Brain microvascular endothelial cell (primary cell): ENCODE data around the gene GTF3C5.
"Not testable (repeated sequence)": the region's sequence is repeated elsewhere in the genome, so short reads cannot be mapped to it uniquely, and the experiment has no call there.

Source experiments
- DNase-seq: peaks from one replicate; pipeline ENCODE4 v3.0.0-alpha.2; 2020
- H3K27ac ChIP-seq: fragments of 250-450 bp; sonication (Bioruptor Pico); 2 replicates; pipeline ENCODE4 v1.5.1; 2020; ENCODE audit warnings: mild to moderate bottlenecking, moderate library complexity
- H3K27me3 ChIP-seq: fragments of 250-450 bp; sonication (Bioruptor Pico); replicated peaks from 2 replicates; pipeline ENCODE4 v1.5.1; 2020; ENCODE audit warnings: mild to moderate bottlenecking
- H3K36me3 ChIP-seq: fragments of 250-450 bp; sonication (Bioruptor Pico); replicated peaks from 2 replicates; pipeline ENCODE4 v1.5.1; 2020; ENCODE audit warnings: mild to moderate bottlenecking
- H3K4me3 ChIP-seq: 2 replicates; pipeline ENCODE4 v1.5.1; 2011; ENCODE audit warnings: low read depth, mild to moderate bottlenecking, control low read depth, low read length, moderate library complexity
- in situ Hi-C: cut with HindIII; loops from 2 replicates; pipeline ENCODE4 v1.10.0; 2017; ENCODE audit warnings: low sequenced_read_pairs, low pct_ligation_motif_present
- TF ChIP-seq, protein P1 (sequence below): IDR thresholded peaks from 2 replicates; pipeline ENCODE4 v1.5.1; 2011; ENCODE audit warnings: low read depth, mild to moderate bottlenecking, moderate library complexity, low read length, control low read depth, inconsistent platforms; ENCODE audit errors: missing control alignments

The GTF3C5 gene

GRCh38 chr9:133090752-133091385 is 60.1 kb downstream of the GTF3C5 start:
- DNase-seq, result no peak
- no peak overlapping the region for H3K27ac ChIP-seq
- TF ChIP-seq, protein P1, sequence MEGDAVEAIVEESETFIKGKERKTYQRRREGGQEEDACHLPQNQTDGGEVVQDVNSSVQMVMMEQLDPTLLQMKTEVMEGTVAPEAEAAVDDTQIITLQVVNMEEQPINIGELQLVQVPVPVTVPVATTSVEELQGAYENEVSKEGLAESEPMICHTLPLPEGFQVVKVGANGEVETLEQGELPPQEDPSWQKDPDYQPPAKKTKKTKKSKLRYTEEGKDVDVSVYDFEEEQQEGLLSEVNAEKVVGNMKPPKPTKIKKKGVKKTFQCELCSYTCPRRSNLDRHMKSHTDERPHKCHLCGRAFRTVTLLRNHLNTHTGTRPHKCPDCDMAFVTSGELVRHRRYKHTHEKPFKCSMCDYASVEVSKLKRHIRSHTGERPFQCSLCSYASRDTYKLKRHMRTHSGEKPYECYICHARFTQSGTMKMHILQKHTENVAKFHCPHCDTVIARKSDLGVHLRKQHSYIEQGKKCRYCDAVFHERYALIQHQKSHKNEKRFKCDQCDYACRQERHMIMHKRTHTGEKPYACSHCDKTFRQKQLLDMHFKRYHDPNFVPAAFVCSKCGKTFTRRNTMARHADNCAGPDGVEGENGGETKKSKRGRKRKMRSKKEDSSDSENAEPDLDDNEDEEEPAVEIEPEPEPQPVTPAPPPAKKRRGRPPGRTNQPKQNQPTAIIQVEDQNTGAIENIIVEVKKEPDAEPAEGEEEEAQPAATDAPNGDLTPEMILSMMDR, result no peak
- no peaks in the 10 kb centered on the region for H3K27me3 ChIP-seq
- in situ Hi-C loops, result no loop called here
- H3K36me3 ChIP-seq, result no peaks in the 10 kb centered on the region
- no peak overlapping the region for H3K4me3 ChIP-seq

- DNase-seq, H3K36me3 ChIP-seq, H3K4me3 ChIP-seq, in situ Hi-C loops, H3K27ac ChIP-seq, H3K27me3 ChIP-seq: not testable (repeated sequence)
Measured at GRCh38 chr9:133094351-133094750, 63.6 kb downstream of the GTF3C5 start.

GRCh38 chr9:133094842-133095393 is 64.1 kb downstream of the GTF3C5 start:
- H3K4me3 ChIP-seq, result no peak overlapping the region
- in situ Hi-C loops, result no loop called here
- H3K27me3 ChIP-seq, result no peaks in the 10 kb centered on the region
- no peak for DNase-seq
- TF ChIP-seq, protein P1, result no peak
- H3K36me3 ChIP-seq, result peaks cover 8% of the 10 kb centered on the region
- H3K27ac ChIP-seq, result no peak overlapping the region

- TF ChIP-seq, protein P1, result no peak
- Histone ChIP-seq H3K27me3 (no peaks in the 10 kb centered on the region), H3K4me3 (no peak overlapping the region), H3K27ac (no peak overlapping the region), H3K36me3 (peaks cover 36% of the 10 kb centered on the region)
- no peak for DNase-seq
- in situ Hi-C loops, result no loop called here
Measured at GRCh38 chr9:133098104-133098754, 67.4 kb downstream of the GTF3C5 start.

DNA sequence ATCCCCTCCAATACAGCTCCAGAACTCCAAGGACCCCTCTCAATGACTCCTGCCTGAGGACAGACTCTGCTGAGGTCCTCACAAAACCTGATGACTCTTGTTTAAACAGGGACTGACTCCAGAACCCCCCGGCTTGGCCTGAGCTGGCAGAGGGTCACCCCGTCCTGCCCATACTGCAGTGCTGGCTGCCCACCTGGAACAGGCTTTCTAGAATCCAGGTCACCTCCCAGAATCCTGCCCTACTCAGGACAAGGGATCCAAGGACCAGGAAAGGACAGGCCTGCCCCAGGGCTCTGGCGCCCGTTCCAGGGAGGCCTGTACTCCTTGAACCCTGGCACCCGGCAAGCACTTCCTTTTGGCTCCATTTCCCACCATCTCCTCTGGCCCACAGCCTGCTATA is 68.1 kb downstream of the GTF3C5 start:
- H3K27me3 ChIP-seq, result no peaks in the 10 kb centered on the region
- in situ Hi-C loops, result no loop called here
- H3K36me3 ChIP-seq, result peaks cover 41% of the 10 kb centered on the region
- TF ChIP-seq, protein P1, result no peak
- no peak overlapping the region for H3K4me3 ChIP-seq
- DNase-seq, result no peak
- H3K27ac ChIP-seq, result no peak overlapping the region

GRCh38 chr9:133099726-133100505 is 69.1 kb downstream of the GTF3C5 start:
- Histone ChIP-seq H3K4me3 (no peak overlapping the region), H3K27me3 (no peaks in the 10 kb centered on the region), H3K27ac (no peak overlapping the region), H3K36me3 (peaks cover 47% of the 10 kb centered on the region)
- TF ChIP-seq, protein P1, result no peak
- in situ Hi-C loops, result no loop called here
- DNase-seq, result no peak
